SK-N-SH (cell line): ENCODE results near the gene ATP11C. TPM values are rescaled to one million over a fixed set of nuclear protein-coding genes. Genes with fewer than 3 reads are reported as not detected.

ENCODE experiments used
- CTCF ChIA-PET: fragments of 300-600, 350-600 bp; formaldehyde crosslinking; extraction: SDS; loops from one replicate; lab custom pipeline; 2021; lab: Yijun Ruan, JAX
- POLR2A ChIA-PET: fragments of 350-600 bp; sonication (Branson Sonifier 250); formaldehyde crosslinking; extraction: SDS; loops from one replicate; lab custom pipeline; 2020; ENCODE audit warnings: antibody characterized with exemption, inconsistent platforms; lab: Yijun Ruan, JAX
- DNase-seq: peaks from one replicate; pipeline ENCODE4 v3.0.0; 2012
- H2AFZ ChIP-seq: fragments of 200-600 bp; sonication (generic); 2 replicates; pipeline ENCODE4 v1.8.1; 2016; ENCODE audit warnings: antibody characterized with exemption, mild to moderate bottlenecking, low read depth
- H3F3A ChIP-seq: fragments of 200-600 bp; sonication (generic); replicated peaks from 2 replicates; pipeline ENCODE3; 2016; ENCODE audit warnings: antibody characterized with exemption, mild to moderate bottlenecking; ENCODE audit not compliant: insufficient read depth
- H3K27ac ChIP-seq, 2 experiments: fragments of 200-500 bp in 1 of 2; fragments of 200-600 bp in 1 of 2; sonication (Bioruptor generic) in 1 of 2; sonication (generic), shearing (Covaris generic) in 1 of 2; 2 replicates each; pipeline versions ENCODE4 v1.5.1 to v1.6.1; 2014 to 2016; ENCODE audit warnings: low read depth in 2 of 2, inconsistent platforms in 1 of 2, low read length in 1 of 2, mild to moderate bottlenecking in 1 of 2, mixed read lengths in 1 of 2
- H3K27me3 ChIP-seq: fragments of 200-600 bp; sonication (generic), shearing (Covaris generic); 2 replicates; pipeline ENCODE4 v1.6.1; 2016; ENCODE audit warnings: mixed run types; ENCODE audit not compliant: insufficient read depth
- H3K36me3 ChIP-seq, 2 experiments: fragments of 200-500 bp in 1 of 2; fragments of 200-600 bp in 1 of 2; sonication (Bioruptor generic) in 1 of 2; sonication (generic) in 1 of 2; replicated peaks in 1 of 2; 2 replicates each; pipeline versions ENCODE3 to v1.5.1; 2014 to 2016; ENCODE audit warnings: low read length in 1 of 2, mild to moderate bottlenecking in 1 of 2; ENCODE audit not compliant: insufficient read depth in 2 of 2, control insufficient read depth in 1 of 2
- H3K4me1 ChIP-seq, 2 experiments: fragments of 200-500 bp in 1 of 2; fragments of 200-600 bp in 1 of 2; sonication (Bioruptor generic) in 1 of 2; sonication (generic), shearing (Covaris generic) in 1 of 2; 2 replicates each; pipeline versions ENCODE4 v1.5.1 to v1.6.1; 2014 to 2016; ENCODE audit warnings: low read depth in 1 of 2, low read length in 1 of 2, mixed run types in 1 of 2; ENCODE audit not compliant: insufficient read depth in 2 of 2, control insufficient read depth in 1 of 2
- H3K4me2 ChIP-seq: fragments of 200-600 bp; sonication (generic), shearing (Covaris generic); 2 replicates; pipeline ENCODE4 v1.6.1; 2017; ENCODE audit warnings: mixed run types
- H3K4me3 ChIP-seq, 2 experiments: fragments of 200-500 bp in 1 of 2; fragments of 200-600 bp in 1 of 2; sonication (Bioruptor generic) in 1 of 2; sonication (generic), shearing (Covaris generic) in 1 of 2; 2 replicates each; pipeline versions ENCODE4 v1.5.1 to v1.8.1; 2014 to 2016; ENCODE audit warnings: low read depth in 2 of 2, inconsistent platforms in 1 of 2, low read length in 1 of 2, mild to moderate bottlenecking in 1 of 2, mixed read lengths in 1 of 2, moderate library complexity in 1 of 2
- H3K79me2 ChIP-seq: fragments of 200-600 bp; sonication (generic); 2 replicates; pipeline ENCODE4 v1.8.1; 2017; ENCODE audit warnings: mild to moderate bottlenecking; ENCODE audit not compliant: insufficient read depth
- H3K9ac ChIP-seq: fragments of 200-600 bp; sonication (generic); 2 replicates; pipeline ENCODE4 v1.6.1; 2017; ENCODE audit warnings: mixed run types
- H3K9me2 ChIP-seq: fragments of 200-600 bp; sonication (generic); 2 replicates; pipeline ENCODE4 v1.6.1; 2017; ENCODE audit warnings: mixed run types
- H3K9me3 ChIP-seq: fragments of 200-600 bp; sonication (generic); 2 replicates; pipeline ENCODE4 v1.6.1; 2017; ENCODE audit warnings: mixed run types, mild to moderate bottlenecking, moderate library complexity
- H4K20me1 ChIP-seq: fragments of 200-600 bp; sonication (generic); 2 replicates; pipeline ENCODE4 v1.6.1; 2017; ENCODE audit warnings: mild to moderate bottlenecking, mixed run types; ENCODE audit not compliant: insufficient read depth
- CHD2 ChIP-seq: fragments of 150-350 bp; IDR thresholded peaks from 2 replicates; pipeline ENCODE4 v1.6.1; 2018; ENCODE audit warnings: low read length; ENCODE audit not compliant: partially characterized antibody
- EP300 ChIP-seq, 2 experiments: IDR thresholded peaks; 2 replicates each; pipeline versions ENCODE4 v1.4.0 to v1.6.1; 2012; ENCODE audit warnings: borderline replicate concordance in 1 of 2, low read depth in 1 of 2, low read length in 1 of 2
- EZH2phosphoT487 ChIP-seq: fragments of 200-600 bp; sonication (generic); IDR thresholded peaks from 2 replicates; pipeline ENCODE4 v1.6.1; 2017; ENCODE audit warnings: low read depth, mixed run types, mild to moderate bottlenecking, antibody characterized with exemption, moderate library complexity, borderline replicate concordance
- GATA2 ChIP-seq: sonication (generic); formaldehyde crosslinking; IDR thresholded peaks from 2 replicates; pipeline ENCODE4 v1.5.0; 2020; ENCODE audit warnings: mild to moderate bottlenecking, missing genetic modification reagents
- IRF3 ChIP-seq: fragments of 150-350 bp; IDR thresholded peaks from 2 replicates; pipeline ENCODE4 v1.6.1; 2016; ENCODE audit warnings: mild to moderate bottlenecking, low read depth, low read length
- MAX ChIP-seq: IDR thresholded peaks from 2 replicates; pipeline ENCODE4 v1.4.0; 2012; ENCODE audit warnings: low read depth
- NFIC ChIP-seq: IDR thresholded peaks from 2 replicates; pipeline ENCODE4 v1.4.0; 2012; ENCODE audit warnings: borderline replicate concordance
- POLR2AphosphoS5 ChIP-seq: IDR thresholded peaks from 2 replicates; pipeline ENCODE4 v1.6.1; 2012; ENCODE audit warnings: low read depth, low read length
- RAD21 ChIP-seq: IDR thresholded peaks from 2 replicates; pipeline ENCODE4 v1.6.1; 2012; ENCODE audit warnings: mild to moderate bottlenecking, low read length
- REST ChIP-seq: IDR thresholded peaks from 2 replicates; pipeline ENCODE4 v1.6.1; 2012; ENCODE audit warnings: mild to moderate bottlenecking, low read depth, low read length, moderate library complexity
- RXRA ChIP-seq: IDR thresholded peaks from 2 replicates; pipeline ENCODE4 v1.4.0; 2012; ENCODE audit warnings: low read depth, mild to moderate bottlenecking, borderline replicate concordance
- USF1 ChIP-seq: IDR thresholded peaks from 2 replicates; pipeline ENCODE4 v1.4.0; 2012; ENCODE audit warnings: low read depth, borderline replicate concordance
- WGBS: methylation state at CpG from one replicate; pipeline ENCODE4 v1.1.6; 2017; ENCODE audit warnings: low lambda C conversion rate; 5-methylcytosine and 5-hydroxymethylcytosine counted together
- polyA plus RNA-seq, 3 experiments: library from polyadenylated mRNA; depleted of rRNA; stranded (reverse); fragments of >200 nt; gene quantifications; 2 replicates each; pipeline ENCODE4 v1.2.3, GENCODE V29; 2012

ATP11C gene
- polyA plus RNA-seq, 1 of the 3 experiments (the other 2 are of a cell fraction): 18.5 TPM

GRCh38 chrX:139770366-139770765 is 162.5 kb downstream of the ATP11C start:
- Histone ChIP-seq H3K4me1 (no peaks in the 10 kb centered on the region), H4K20me1 (no peaks in the 10 kb centered on the region), H2AFZ (no peak overlapping the region), H3K9me2 (no peaks in the 10 kb centered on the region), H3K27me3 (no peaks in the 10 kb centered on the region), H3K4me2 (no peak overlapping the region), H3K36me3 (peaks cover 19 to 23% of the 10 kb centered on the region in 2 experiments), H3K9me3 (no peaks in the 10 kb centered on the region), H3F3A (no peaks in the 10 kb centered on the region), H3K79me2 (no peaks in the 10 kb centered on the region)
- 50% methylated on average over 2 of the region's 2 CpGs for WGBS
- POLR2A ChIA-PET: no interaction called here
- TF ChIP-seq RAD21 (no peak), EP300 (IDR thresholded peaks at IDR 0.05; ENCODE audit: borderline replicate concordance in 1 of 2, low read depth in 1 of 2, low read length in 1 of 2) (no peak), IRF3 (no peak), CHD2 (no peak), POLR2AphosphoS5 (no peak), RXRA (no peak), REST (no peak), MAX (no peak)
- TF ChIP-seq, all 33 proteins: peak for 0
- DNase-seq: no peak
- Histone ChIP-seq H3K4me3 (no peak overlapping the region), H3K27ac (no peak overlapping the region), H3K9ac (no peak overlapping the region)
- CTCF ChIA-PET: interaction anchor here (0.8 to 1.0 kb wide), 2 partner anchors 11 to 12 kb away, joined by 3 to 4 read pairs; no protein-coding TSS in a partner anchor

GRCh38 chrX:139766545-139766983 is 166.3 kb downstream of the ATP11C start:
- no peak for DNase-seq
- no peak overlapping the region for H3K4me2 ChIP-seq
- no peak overlapping the region for H3K4me3 ChIP-seq
- no peaks in the 10 kb centered on the region for H3K79me2 ChIP-seq
- TF ChIP-seq EZH2phosphoT487 (no peak), USF1 (no peak), GATA2 (CRISPR knock-in tag) (no peak), NFIC (no peak)
- H3K9me3 ChIP-seq: no peaks in the 10 kb centered on the region
- H3K36me3 ChIP-seq: peaks cover 18 to 21% of the 10 kb centered on the region in 2 experiments
- H3K9me2 ChIP-seq: no peaks in the 10 kb centered on the region
- H2AFZ ChIP-seq: no peak overlapping the region
- H3F3A ChIP-seq: no peaks in the 10 kb centered on the region
- ChIA-PET CTCF (no interaction called here), POLR2A (no interaction called here)
- H3K27ac ChIP-seq: no peak overlapping the region
- 81% methylated on average over 5 of the region's 5 CpGs for WGBS
- no peaks in the 10 kb centered on the region for H3K27me3 ChIP-seq
- H4K20me1 ChIP-seq: no peaks in the 10 kb centered on the region
- H3K4me1 ChIP-seq: no peaks in the 10 kb centered on the region
- H3K9ac ChIP-seq: no peak overlapping the region
